Sigmoid colon (tissue), 7 donors: ENCODE results near the gene CDK5R1. TPM values are rescaled to one million over a fixed set of nuclear protein-coding genes. Genes with fewer than 3 reads are reported as not detected.
A peak's percentile ranks its signal among the peaks of the same experiment; 100 is the strongest.

Source experiments
- DNase-seq: peaks from one replicate; pipeline ENCODE4 v3.0.0-alpha.2; 2019
- H3K27ac ChIP-seq, 4 donors: fragments of 200-600 bp; sonication (generic); one replicate each; pipeline ENCODE4 v1.5.1; 2016 to 2019; ENCODE audit warnings: mild to moderate bottlenecking in 1 of 4
- H3K27me3 ChIP-seq, 3 donors: fragments of 200-600 bp; sonication (generic); one replicate each; pipeline ENCODE4 v1.5.1; 2019; ENCODE audit warnings: mild to moderate bottlenecking in 1 of 3
- H3K36me3 ChIP-seq, 4 donors: fragments of 200-600 bp; sonication (generic); one replicate each; pipeline ENCODE4 v1.5.1; 2016 to 2019
- H3K4me1 ChIP-seq, 4 donors: fragments of 200-600 bp; sonication (generic); one replicate each; pipeline ENCODE4 v1.5.1; 2017 to 2019
- H3K4me3 ChIP-seq, 4 donors: fragments of 200-600 bp; sonication (generic); one replicate each; pipeline ENCODE4 v1.5.1; 2017 to 2019; ENCODE audit warnings: mild to moderate bottlenecking in 2 of 4, moderate library complexity in 1 of 4
- H3K9me3 ChIP-seq, 4 donors: fragments of 200-600 bp in 3 of 4; sonication (generic) in 3 of 4; one replicate each; pipeline versions ENCODE4 v1.5.1 to v1.6.1; 2013 to 2019
- CTCF ChIP-seq, 4 experiments: fragments of 450-650 bp in 3 of 4; fragments of 200-600 bp in 1 of 4; IDR thresholded peaks; one replicate each; pipeline ENCODE4 v1.5.1; 2016 to 2019; ENCODE audit warnings: antibody characterized with exemption in 4 of 4, mild to moderate bottlenecking in 3 of 4, moderate library complexity in 2 of 4
- EP300 ChIP-seq, 4 donors: sonication (generic); formaldehyde crosslinking; IDR thresholded peaks; one replicate each; pipeline ENCODE4 v1.6.1; 2017; ENCODE audit warnings: antibody characterized with exemption in 4 of 4
- POLR2A ChIP-seq, 2 donors: fragments of 450-650 bp; IDR thresholded peaks; one replicate each; pipeline ENCODE4 v1.6.1; 2016; ENCODE audit warnings: antibody characterized with exemption in 2 of 2, mild to moderate bottlenecking in 2 of 2, moderate library complexity in 2 of 2
- POLR2AphosphoS5 ChIP-seq, 4 donors: sonication (generic); formaldehyde crosslinking; IDR thresholded peaks; one replicate each; pipeline ENCODE4 v1.6.1; 2017; ENCODE audit warnings: antibody characterized with exemption in 4 of 4
- WGBS, 2 donors: extraction: QIAGEN DNeasy Blood & Tissue Kit; methylation state at CpG; one replicate each; pipeline ENCODE4 v1.1.7; 2013; 5-methylcytosine and 5-hydroxymethylcytosine counted together
- intact Hi-C: fragments of 100-400 bp; cut with DNase I; formaldehyde crosslinking; loops from one replicate; pipeline ENCODE4 v1.15.1; 2023
- polyA plus RNA-seq, 3 donors: library from polyadenylated mRNA; stranded (reverse); fragments of 200-250 nt; gene quantifications; one replicate each; pipeline ENCODE4 v1.2.3, GENCODE V29; 2013
- total RNA-seq, 4 donors: library from RNA; depleted of rRNA; stranded (reverse); fragments of >200 nt; gene quantifications; one replicate each; pipeline ENCODE4 v1.1.0, GENCODE V29; 2016
- donor health status: healthy with polysubstance abuse.
- donor health status: Bipolar disorder and iron deficiency.
- donor health status: healthy.

The CDK5R1 gene
- total and polyA plus RNA-seq, 7 donors: under 0.01 to 3.8 (median 1.1) TPM

GRCh38 chr17:32486111-32486700 is 587 bp upstream of the CDK5R1 start:
- H3K27me3 ChIP-seq: no peaks in the 10 kb centered on the region
- 9 to 11% methylated on average over 72 of the region's 72 CpGs for WGBS, 2 donors
- intact Hi-C loops: loop anchor here (2.0 to 10.0 kb wide), 2 partner anchors 41 to 389 kb away; partner anchors contain the start of genes MYO1D and PSMD11
- H3K4me1 ChIP-seq: peaks cover 0 to 28% (median 25%) of the 10 kb centered on the region in 4 donors
- TF ChIP-seq CTCF (IDR thresholded peaks at IDR 0.05) (no peak), POLR2AphosphoS5 (IDR thresholded peaks at IDR 0.05) (peak in 1 of 4 donors; percentile 7), POLR2A (IDR thresholded peaks at IDR 0.05) (no peak)
- peaks cover 0 to 9% (median 3%) of the 10 kb centered on the region in 4 donors for H3K36me3 ChIP-seq
- DNase-seq: peak; percentile 79
- H3K4me3 ChIP-seq: peak overlapping the region; percentile 17 to 67 (median 57)
- peak overlapping the region; percentile 67 to 79 (median 78) for H3K27ac ChIP-seq
- no peaks in the 10 kb centered on the region for H3K9me3 ChIP-seq

GRCh38 chr17:32487473-32488176 is 832 bp downstream of the CDK5R1 start:
- intact Hi-C loops: loop anchor here (2.0 to 10.0 kb wide), 2 partner anchors 43 to 387 kb away; partner anchors contain the start of genes MYO1D and PSMD11
- no peak for TF ChIP-seq POLR2AphosphoS5 (IDR thresholded peaks at IDR 0.05)
- TF ChIP-seq POLR2A (IDR thresholded peaks at IDR 0.05): no peak
- TF ChIP-seq EP300 (IDR thresholded peaks at IDR 0.05): no peak
- TF ChIP-seq CTCF (IDR thresholded peaks at IDR 0.05): no peak
- Histone ChIP-seq H3K36me3 (no peaks in the 10 kb centered on the region), H3K9me3 (no peaks in the 10 kb centered on the region), H3K4me3 (peak overlapping the region; percentile 25 to 67 (median 57)), H3K4me1 (peaks cover 0 to 28% (median 25%) of the 10 kb centered on the region in 4 donors), H3K27me3 (no peaks in the 10 kb centered on the region), H3K27ac (peak overlapping the region in 1 of 4 donors; percentile 31)
- WGBS, 2 donors: 35% methylated on average over 59 of the region's 59 CpGs
- no peak for DNase-seq

GRCh38 chr17:32488177-32488542 is 1.4 kb downstream of the CDK5R1 start:
- intact Hi-C loops: loop anchor here (10.0 kb wide), 1 partner anchor 387 kb away; the partner anchor contains the start of gene MYO1D
- 92 to 94% methylated on average over 16 of the region's 16 CpGs for WGBS, 2 donors
- no peak overlapping the region for H3K4me3 ChIP-seq
- no peaks in the 10 kb centered on the region for H3K9me3 ChIP-seq
- H3K27me3 ChIP-seq: no peaks in the 10 kb centered on the region
- H3K36me3 ChIP-seq: no peaks in the 10 kb centered on the region
- TF ChIP-seq POLR2AphosphoS5 (IDR thresholded peaks at IDR 0.05): no peak
- TF ChIP-seq CTCF (IDR thresholded peaks at IDR 0.05): no peak
- TF ChIP-seq EP300 (IDR thresholded peaks at IDR 0.05): no peak
- TF ChIP-seq POLR2A (IDR thresholded peaks at IDR 0.05): no peak
- no peak overlapping the region for H3K27ac ChIP-seq
- H3K4me1 ChIP-seq: peaks cover 0 to 27% (median 25%) of the 10 kb centered on the region in 4 donors
- no peak for DNase-seq

- TF ChIP-seq POLR2AphosphoS5 (IDR thresholded peaks at IDR 0.05): no peak
- TF ChIP-seq POLR2A (IDR thresholded peaks at IDR 0.05): no peak
- TF ChIP-seq CTCF (IDR thresholded peaks at IDR 0.05): no peak
- no peak for TF ChIP-seq EP300 (IDR thresholded peaks at IDR 0.05)
- Histone ChIP-seq H3K36me3 (no peaks in the 10 kb centered on the region), H3K27me3 (no peaks in the 10 kb centered on the region), H3K4me3 (no peak overlapping the region), H3K4me1 (peaks cover 0 to 22% (median 20%) of the 10 kb centered on the region in 4 donors), H3K27ac (no peak overlapping the region), H3K9me3 (no peaks in the 10 kb centered on the region)
- intact Hi-C loops: loop anchor here (10.0 kb wide), 1 partner anchor 386 kb away; the partner anchor contains the start of gene MYO1D
- 92 to 93% methylated on average over 13 of the region's 13 CpGs for WGBS, 2 donors
- no peak for DNase-seq
Measured at GRCh38 chr17:32488604-32489180, 1.9 kb downstream of the CDK5R1 start.
